ENCODE results near the gene PHLDB1.
"Not testable (repeated sequence)": the region's sequence is repeated elsewhere in the genome, so short reads cannot be mapped to it uniquely, and the experiment has no call there.

The PHLDB1 gene

DNA sequence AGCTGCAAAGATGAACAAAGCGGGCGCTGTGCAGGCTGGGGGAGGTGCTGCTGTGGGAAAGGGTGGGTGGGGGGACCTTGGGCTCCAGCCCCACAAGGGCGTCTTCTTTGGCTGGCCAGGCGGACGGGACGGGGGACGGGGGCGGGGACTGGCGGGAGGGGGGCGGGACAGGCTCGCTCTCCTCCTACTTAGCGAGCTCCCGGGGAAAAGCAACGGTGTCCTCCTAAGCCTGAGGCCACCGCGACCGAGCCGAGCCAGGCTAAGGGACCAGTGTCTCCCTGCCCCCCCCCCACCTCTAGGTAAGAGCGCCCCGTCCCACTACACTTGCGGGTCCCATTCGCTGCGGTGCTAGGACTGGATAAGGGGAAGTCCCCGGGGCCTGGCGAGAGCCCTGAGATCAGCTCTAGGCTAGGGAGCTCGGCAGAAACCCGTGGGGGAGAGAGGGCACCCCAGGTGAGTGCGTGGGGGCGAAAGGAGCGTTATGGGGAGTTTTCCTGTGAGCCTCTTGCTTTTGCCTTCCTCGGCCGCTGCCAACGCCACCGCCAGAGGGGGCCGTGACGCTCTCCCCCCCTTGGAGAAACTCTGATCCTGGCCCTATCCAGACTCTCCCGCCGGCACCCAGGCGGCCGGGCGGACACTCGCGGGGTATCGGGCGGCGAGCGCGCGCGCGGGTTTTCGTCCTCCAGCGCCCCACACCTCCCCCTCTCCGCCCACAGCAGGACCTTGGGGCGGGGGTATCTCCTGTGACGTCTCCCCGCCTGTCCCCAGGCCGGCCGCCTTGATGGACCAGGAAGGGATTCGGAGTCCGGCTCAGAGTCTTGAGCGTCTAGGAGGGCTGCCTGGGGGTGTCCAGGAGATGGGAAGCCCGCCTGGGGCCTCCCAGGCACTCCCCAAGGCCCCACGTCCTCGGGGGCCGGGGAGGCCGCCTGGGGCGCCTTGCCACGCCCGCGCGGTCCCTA lies at the start of gene PHLDB1:
Gene PHLDB1, plus strand, starts transcription at position 215 of the 959 bp plus-strand sequence. CDS start 6,222 bp downstream, outside the sequence.
- no peak for FAIRE-seq
- no peak for DNase-seq (ENCODE audit: insufficient read length, low spot score)
- TF ChIP-seq, protein P1, sequence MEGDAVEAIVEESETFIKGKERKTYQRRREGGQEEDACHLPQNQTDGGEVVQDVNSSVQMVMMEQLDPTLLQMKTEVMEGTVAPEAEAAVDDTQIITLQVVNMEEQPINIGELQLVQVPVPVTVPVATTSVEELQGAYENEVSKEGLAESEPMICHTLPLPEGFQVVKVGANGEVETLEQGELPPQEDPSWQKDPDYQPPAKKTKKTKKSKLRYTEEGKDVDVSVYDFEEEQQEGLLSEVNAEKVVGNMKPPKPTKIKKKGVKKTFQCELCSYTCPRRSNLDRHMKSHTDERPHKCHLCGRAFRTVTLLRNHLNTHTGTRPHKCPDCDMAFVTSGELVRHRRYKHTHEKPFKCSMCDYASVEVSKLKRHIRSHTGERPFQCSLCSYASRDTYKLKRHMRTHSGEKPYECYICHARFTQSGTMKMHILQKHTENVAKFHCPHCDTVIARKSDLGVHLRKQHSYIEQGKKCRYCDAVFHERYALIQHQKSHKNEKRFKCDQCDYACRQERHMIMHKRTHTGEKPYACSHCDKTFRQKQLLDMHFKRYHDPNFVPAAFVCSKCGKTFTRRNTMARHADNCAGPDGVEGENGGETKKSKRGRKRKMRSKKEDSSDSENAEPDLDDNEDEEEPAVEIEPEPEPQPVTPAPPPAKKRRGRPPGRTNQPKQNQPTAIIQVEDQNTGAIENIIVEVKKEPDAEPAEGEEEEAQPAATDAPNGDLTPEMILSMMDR (IDR thresholded peaks at IDR 0.05; ENCODE audit: insufficient read depth, missing control alignments) = peak; percentile 47

GRCh38 chr11:118560806-118561205 lies 46.6 kb upstream of the PHLDB1 start:
- TF ChIP-seq, protein P1 (IDR thresholded peaks at IDR 0.05; ENCODE audit: insufficient read depth, missing control alignments) = no peak
- FAIRE-seq (no peak), DNase-seq (ENCODE audit: insufficient read length, low spot score) (no peak)

DNA sequence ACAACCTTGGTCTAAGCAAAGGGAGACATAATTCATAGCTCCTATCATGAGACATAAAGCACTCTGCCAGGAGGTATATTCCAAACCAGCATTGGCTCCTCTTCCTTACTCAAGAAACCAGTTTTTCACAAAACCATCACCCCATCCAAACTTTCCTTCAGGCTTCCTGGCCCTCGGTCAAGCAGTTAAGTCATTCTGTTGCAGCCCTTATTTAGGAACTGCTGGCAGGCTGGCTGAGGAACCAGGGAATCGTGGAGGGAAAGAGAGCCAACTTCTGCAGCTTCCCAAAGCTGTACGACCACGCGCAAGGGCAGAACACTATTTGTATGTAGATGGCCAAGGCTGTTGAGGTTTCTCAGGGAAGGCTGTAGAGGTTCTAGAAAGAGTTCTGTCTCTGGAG lies 42.4 kb upstream of the PHLDB1 start:
- DNase-seq (ENCODE audit: insufficient read length, low spot score) (no peak), FAIRE-seq (no peak)
- TF ChIP-seq, protein P1 (IDR thresholded peaks at IDR 0.05; ENCODE audit: insufficient read depth, missing control alignments) = no peak

GRCh38 chr11:118569670-118570069 lies 37.7 kb upstream of the PHLDB1 start:
- no peak for DNase-seq (ENCODE audit: insufficient read length, low spot score)
- no peak for FAIRE-seq
- TF ChIP-seq, protein P1 (IDR thresholded peaks at IDR 0.05; ENCODE audit: insufficient read depth, missing control alignments) = no peak

DNA sequence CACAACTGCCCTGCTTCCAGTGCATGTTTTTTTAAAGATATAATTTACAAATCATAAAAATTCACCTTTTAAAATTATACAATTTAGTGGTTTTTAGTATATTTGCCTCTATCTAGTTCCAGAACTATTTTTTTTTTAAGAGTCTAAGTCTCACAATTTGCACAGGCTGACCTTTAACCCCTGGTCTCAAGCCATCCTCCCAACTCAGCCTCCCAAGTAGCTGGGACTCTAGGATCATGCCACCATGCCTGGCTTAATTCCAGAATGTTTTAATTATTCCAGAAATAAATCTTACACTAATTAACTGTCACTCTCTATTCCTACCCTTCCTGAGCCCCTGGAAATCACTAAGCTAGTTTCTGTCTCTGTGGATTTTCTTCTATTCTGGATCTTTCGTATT lies 36.6 kb upstream of the PHLDB1 start:
- FAIRE-seq = no peak
- TF ChIP-seq, protein P1 (IDR thresholded peaks at IDR 0.05; ENCODE audit: insufficient read depth, missing control alignments) = no peak
- no peak for DNase-seq (ENCODE audit: insufficient read length, low spot score)

DNA sequence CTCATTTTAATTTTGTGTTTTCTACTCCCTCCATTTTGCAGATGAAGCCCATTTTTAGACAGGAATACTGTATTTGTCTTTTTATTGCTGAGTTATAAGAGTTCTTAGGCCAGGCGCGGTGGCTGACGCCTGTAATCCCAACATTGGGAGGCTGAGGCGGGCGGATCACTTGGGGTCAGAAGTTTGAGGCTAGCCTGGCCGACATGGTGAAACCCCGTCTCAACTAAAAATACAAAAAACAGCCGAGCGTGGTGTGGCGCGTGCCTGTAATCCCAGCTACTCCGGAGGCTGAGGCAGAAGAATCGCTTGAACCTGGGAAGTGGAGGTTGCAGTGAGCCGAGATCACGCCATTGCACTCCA lies 35.7 kb upstream of the PHLDB1 start:
- DNase-seq (ENCODE audit: insufficient read length, low spot score) = not testable (repeated sequence)

DNA sequence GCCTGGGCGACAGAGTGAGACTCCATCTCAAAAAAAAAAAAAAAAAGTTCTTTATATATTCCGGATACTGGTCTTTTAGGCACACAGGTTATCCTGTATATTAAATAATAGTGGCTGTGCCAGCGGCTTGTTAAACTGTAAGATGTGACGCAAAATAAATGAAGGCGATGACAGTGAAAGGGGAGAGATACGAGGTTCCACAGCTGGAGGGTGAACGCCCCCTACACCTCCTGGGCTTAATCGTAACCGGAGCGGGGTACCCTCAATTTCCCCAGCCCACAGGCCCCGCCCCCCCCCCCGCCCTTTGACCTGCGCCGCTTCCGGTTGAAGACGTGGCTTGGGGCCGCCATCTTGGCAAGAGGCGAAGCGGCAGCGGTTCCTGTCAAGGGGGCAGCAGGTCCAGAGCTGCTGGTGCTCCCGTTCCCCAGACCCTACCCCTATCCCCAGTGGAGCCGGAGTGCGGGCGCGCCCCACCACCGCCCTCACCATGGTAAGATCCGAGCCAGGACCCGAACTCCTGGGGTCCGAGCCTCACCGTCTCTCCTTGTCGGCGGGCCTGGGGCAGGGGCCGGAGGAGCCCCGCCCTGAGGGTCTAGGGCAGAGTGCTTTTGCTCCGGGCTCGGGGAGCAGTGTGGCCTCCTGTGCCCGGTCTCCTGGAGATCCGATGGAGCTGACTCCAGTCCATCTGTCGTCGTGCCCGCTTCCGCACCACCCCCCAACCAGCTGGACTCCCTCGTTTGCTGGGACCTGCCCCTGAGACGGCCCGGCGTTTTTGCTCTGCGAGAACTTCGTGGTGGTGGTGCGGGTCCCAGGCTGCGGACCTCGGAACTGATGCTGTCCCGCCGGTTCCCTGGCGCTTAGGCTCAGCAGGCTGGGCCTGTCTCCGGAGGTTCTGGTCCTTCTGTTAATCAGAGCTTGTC lies 35.1 kb upstream of the PHLDB1 start, which contains the start of gene ARCN1:
Gene ARCN1, plus strand, starts transcription at position 349 of the 920 bp plus-strand sequence. Its CDS starts 139 bp downstream, at position 488.
- DNase-seq (ENCODE audit: insufficient read length, low spot score) = peak; percentile 80
- TF ChIP-seq, protein P1 (IDR thresholded peaks at IDR 0.05; ENCODE audit: insufficient read depth, missing control alignments) = no peak
- FAIRE-seq = no peak

More for the DNA sequence above, 35.7 kb upstream of the PHLDB1 start:
- FAIRE-seq = not testable (repeated sequence)
